ENCODE measurements around the gene KCNAB1. TPM values are rescaled to one million over a fixed set of nuclear protein-coding genes. Genes with fewer than 3 reads are reported as not detected.

The KCNAB1 gene
- total RNA-seq, 1 donor from 2014 or later, result not detected

- ATAC-seq (ENCODE audit: low read depth), result no peak
- Mint-ChIP-seq H3K36me3 (ENCODE audit: low read depth) (no peaks in the 10 kb centered on the region), H3K27ac (no peak overlapping the region), H3K9me3 (no peaks in the 10 kb centered on the region), H3K4me3 (no peak overlapping the region), H3K4me1 (no peaks in the 10 kb centered on the region), H3K27me3 (peaks cover 24% of the 10 kb centered on the region)
- POLR2A ChIA-PET, result no interaction called here
- intact Hi-C loops (cut with micrococcal nuclease), result no loop called here
- CTCF ChIA-PET, result no interaction called here
- DNase-seq, result no peak
- TF ChIP-seq CTCF (IDR thresholded peaks at IDR 0.05), result no peak
Observed at GRCh38 chr3:156285626-156286025, 165.2 kb downstream of the KCNAB1 start.

GRCh38 chr3:156290924-156291271 is 170.5 kb downstream of the KCNAB1 start:
- no peak for ATAC-seq (ENCODE audit: low read depth)
- peaks cover 51% of the 10 kb centered on the region for H3K27me3 Mint-ChIP-seq
- POLR2A ChIA-PET, result no interaction called here
- H3K27ac Mint-ChIP-seq, result no peak overlapping the region
- intact Hi-C loops (cut with micrococcal nuclease), result no loop called here
- peaks cover 4% of the 10 kb centered on the region for H3K4me1 Mint-ChIP-seq
- TF ChIP-seq CTCF (IDR thresholded peaks at IDR 0.05), result no peak
- no peaks in the 10 kb centered on the region for H3K36me3 Mint-ChIP-seq (ENCODE audit: low read depth)
- no peak overlapping the region for H3K4me3 Mint-ChIP-seq
- no peaks in the 10 kb centered on the region for H3K9me3 Mint-ChIP-seq
- no peak for DNase-seq
- CTCF ChIA-PET, result no interaction called here

GRCh38 chr3:156291272-156292123 is 171.1 kb downstream of the KCNAB1 start:
- TF ChIP-seq CTCF (IDR thresholded peaks at IDR 0.05), result no peak

GRCh38 chr3:156293566-156293965 is 173.2 kb downstream of the KCNAB1 start:
- intact Hi-C loops (cut with micrococcal nuclease), result no loop called here
- no peak for ATAC-seq (ENCODE audit: low read depth)
- peaks cover 4% of the 10 kb centered on the region for H3K4me1 Mint-ChIP-seq
- no peaks in the 10 kb centered on the region for H3K9me3 Mint-ChIP-seq
- no peak for TF ChIP-seq CTCF (IDR thresholded peaks at IDR 0.05)
- DNase-seq, result no peak
- peaks cover 49% of the 10 kb centered on the region for H3K27me3 Mint-ChIP-seq
- ChIA-PET POLR2A (no interaction called here), CTCF (interaction anchor here (0.8 kb wide), 1 partner anchor 89 kb away, joined by 3 read pairs; no protein-coding TSS in a partner anchor)
- H3K4me3 Mint-ChIP-seq, result no peak overlapping the region
- no peak overlapping the region for H3K27ac Mint-ChIP-seq
- H3K36me3 Mint-ChIP-seq (ENCODE audit: low read depth), result no peaks in the 10 kb centered on the region

More at GRCh38 chr3:156291272-156292123, 171.1 kb downstream of the KCNAB1 start:
- intact Hi-C loops (cut with micrococcal nuclease), result no loop called here
- DNase-seq, result no peak
- CTCF ChIA-PET, result no interaction called here
- no peak for ATAC-seq (ENCODE audit: low read depth)
- H3K4me1 Mint-ChIP-seq, result peaks cover 4% of the 10 kb centered on the region
- POLR2A ChIA-PET, result no interaction called here
- no peak overlapping the region for H3K4me3 Mint-ChIP-seq
- no peaks in the 10 kb centered on the region for H3K36me3 Mint-ChIP-seq (ENCODE audit: low read depth)
- H3K27me3 Mint-ChIP-seq, result peaks cover 51% of the 10 kb centered on the region
- H3K9me3 Mint-ChIP-seq, result no peaks in the 10 kb centered on the region
- H3K27ac Mint-ChIP-seq, result no peak overlapping the region

- ChIA-PET POLR2A (no interaction called here), CTCF (no interaction called here)
- Mint-ChIP-seq H3K4me1 (no peaks in the 10 kb centered on the region), H3K9me3 (no peaks in the 10 kb centered on the region), H3K36me3 (ENCODE audit: low read depth) (no peaks in the 10 kb centered on the region), H3K27ac (no peak overlapping the region), H3K27me3 (peaks cover 24% of the 10 kb centered on the region), H3K4me3 (no peak overlapping the region)
- intact Hi-C loops (cut with micrococcal nuclease), result no loop called here
- ATAC-seq (ENCODE audit: low read depth) (no peak), DNase-seq (no peak)
- TF ChIP-seq CTCF (IDR thresholded peaks at IDR 0.05), result no peak
Observed at GRCh38 chr3:156297582-156297981, 177.2 kb downstream of the KCNAB1 start.

Measured in activated B cell treated with CpG ODN at 0.5 μM for 24 hours (primary cell).